Retina (tissue), 1 donor: ENCODE measurements around the gene CD8B.

ENCODE experiments used
- DNase-seq: peaks from one replicate; pipeline ENCODE4 v3.0.0-alpha.2; 2016

The CD8B gene

GRCh38 chr2:86768189-86768949, 93.3 kb downstream of the CD8B start:
- no peak for DNase-seq
